Thoracic aorta (tissue), 2 donors: ENCODE data around the gene GLT6D1. TPM values are rescaled to one million over a fixed set of nuclear protein-coding genes. Genes with fewer than 3 reads are reported as not detected.
"Not testable (repeated sequence)": the region's sequence is repeated elsewhere in the genome, so short reads cannot be mapped to it uniquely, and the experiment has no call there.

ENCODE experiments used
- ATAC-seq: fragments of 150-250 bp; one replicate; pipeline ENCODE4 v1.8.0; 2017; ENCODE audit warnings: low read depth; ENCODE audit not compliant: insufficient number of reproducible peaks, low FRiP score
- DNase-seq: peaks from one replicate; pipeline ENCODE4 v3.0.0-alpha.2; 2020; ENCODE audit warnings: low spot score
- H3K27ac ChIP-seq, 2 donors: fragments of 200-600 bp; sonication (generic); 1 replicate in 1 of 2; 2 replicates in 1 of 2; pipeline ENCODE4 v1.5.1; 2016; ENCODE audit warnings: mild to moderate bottlenecking in 2 of 2, moderate library complexity in 2 of 2
- H3K27me3 ChIP-seq: fragments of 200-600 bp; sonication (generic); replicated peaks from 2 replicates; pipeline ENCODE4 v1.6.0; 2016; ENCODE audit warnings: mild to moderate bottlenecking; ENCODE audit not compliant: insufficient read depth
- H3K36me3 ChIP-seq: fragments of 200-600 bp; sonication (generic); one replicate; pipeline ENCODE4 v1.5.1; 2016
- H3K4me1 ChIP-seq, 2 donors: fragments of 200-600 bp; sonication (generic); 1 replicate in 1 of 2; 2 replicates in 1 of 2; pipeline versions ENCODE4 v1.5.1 to v1.6.0; 2016; ENCODE audit warnings: low read depth in 2 of 2, mild to moderate bottlenecking in 1 of 2; ENCODE audit not compliant: control insufficient read depth in 1 of 2
- H3K4me3 ChIP-seq: fragments of 200-600 bp; sonication (generic); 2 replicates; pipeline ENCODE4 v1.5.1; 2016; ENCODE audit warnings: mild to moderate bottlenecking
- H3K9me3 ChIP-seq: fragments of 200-600 bp; sonication (generic); 2 replicates; pipeline ENCODE4 v1.5.1; 2016
- total RNA-seq, 2 donors: library from RNA; depleted of rRNA; stranded (reverse); fragments of >200 nt; gene quantifications; one replicate each; pipeline versions ENCODE4 v1.1.0 to v1.2.3, GENCODE V29; 2016
- TF ChIP-seq, protein P1 (sequence below): fragments of 200-600 bp; sonication (generic); IDR thresholded peaks from one replicate; pipeline ENCODE4 v1.5.1; 2019; ENCODE audit warnings: antibody characterized with exemption

The GLT6D1 gene
- total RNA-seq, 2 donors from 2014 or later, result not detected

DNA sequence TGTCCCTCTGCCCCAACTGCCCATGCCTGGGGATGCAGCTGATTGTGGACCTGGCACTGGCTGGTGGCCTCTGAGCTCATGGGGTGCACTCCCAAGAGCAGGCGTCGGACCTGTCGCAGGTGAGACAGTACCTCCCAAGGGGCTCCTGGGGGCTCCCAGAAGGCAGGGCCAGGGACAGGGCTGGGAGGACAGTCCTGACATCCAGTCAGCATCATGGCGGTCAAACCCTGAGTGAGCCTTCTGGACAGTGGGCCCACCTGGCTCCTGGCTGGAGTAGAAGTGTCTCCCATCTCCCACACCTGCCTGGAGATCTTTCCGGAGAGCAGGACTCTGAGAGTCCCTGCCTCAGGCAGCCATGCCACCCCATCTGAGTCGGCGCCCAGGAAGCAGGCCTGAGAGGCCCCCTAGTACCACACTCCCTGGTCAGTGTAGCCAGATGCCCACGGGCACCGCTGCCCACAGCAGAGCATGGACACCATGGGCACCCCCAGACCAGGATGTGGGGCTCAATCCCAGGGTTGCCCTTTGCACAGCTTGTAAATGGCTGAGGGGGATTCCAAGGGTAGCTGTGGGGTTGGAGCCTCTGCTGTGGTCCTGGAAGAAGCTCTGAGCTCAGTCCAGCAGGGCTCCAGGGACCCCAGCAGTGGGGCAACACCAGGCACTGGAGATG is 30.4 kb upstream of the GLT6D1 start:
- H3K27me3 ChIP-seq, result no peaks in the 10 kb centered on the region

DNA sequence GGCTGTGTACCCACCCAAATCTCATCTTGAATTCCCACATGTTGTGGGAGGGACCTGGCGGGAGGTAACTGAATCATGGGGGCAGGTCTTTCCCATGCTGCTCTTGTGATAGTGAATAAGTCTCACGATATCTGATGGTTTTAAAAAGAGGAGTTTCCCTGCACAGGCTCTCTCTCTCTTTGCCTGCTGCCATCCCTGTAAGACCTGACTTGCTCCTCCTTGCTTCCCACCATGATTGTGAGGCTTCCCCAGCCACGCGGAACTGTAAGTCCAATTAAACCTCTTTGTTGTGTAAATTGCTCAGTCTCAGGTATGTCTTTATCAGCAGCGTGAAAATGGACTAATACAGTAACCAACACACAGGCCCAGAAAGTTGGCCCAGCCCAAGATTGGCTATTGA is 29.7 kb upstream of the GLT6D1 start:
- not testable (repeated sequence) for H3K27ac ChIP-seq, ATAC-seq, DNase-seq, H3K4me1 ChIP-seq, H3K36me3 ChIP-seq, H3K4me3 ChIP-seq, H3K9me3 ChIP-seq, H3K27me3 ChIP-seq

More for the DNA sequence above, 30.4 kb upstream of the GLT6D1 start:
- no peaks in the 10 kb centered on the region for H3K36me3 ChIP-seq
- no peak overlapping the region for H3K27ac ChIP-seq
- ATAC-seq, result no peak
- H3K4me1 ChIP-seq, result no peaks in the 10 kb centered on the region
- no peak for DNase-seq
- TF ChIP-seq, protein P1, sequence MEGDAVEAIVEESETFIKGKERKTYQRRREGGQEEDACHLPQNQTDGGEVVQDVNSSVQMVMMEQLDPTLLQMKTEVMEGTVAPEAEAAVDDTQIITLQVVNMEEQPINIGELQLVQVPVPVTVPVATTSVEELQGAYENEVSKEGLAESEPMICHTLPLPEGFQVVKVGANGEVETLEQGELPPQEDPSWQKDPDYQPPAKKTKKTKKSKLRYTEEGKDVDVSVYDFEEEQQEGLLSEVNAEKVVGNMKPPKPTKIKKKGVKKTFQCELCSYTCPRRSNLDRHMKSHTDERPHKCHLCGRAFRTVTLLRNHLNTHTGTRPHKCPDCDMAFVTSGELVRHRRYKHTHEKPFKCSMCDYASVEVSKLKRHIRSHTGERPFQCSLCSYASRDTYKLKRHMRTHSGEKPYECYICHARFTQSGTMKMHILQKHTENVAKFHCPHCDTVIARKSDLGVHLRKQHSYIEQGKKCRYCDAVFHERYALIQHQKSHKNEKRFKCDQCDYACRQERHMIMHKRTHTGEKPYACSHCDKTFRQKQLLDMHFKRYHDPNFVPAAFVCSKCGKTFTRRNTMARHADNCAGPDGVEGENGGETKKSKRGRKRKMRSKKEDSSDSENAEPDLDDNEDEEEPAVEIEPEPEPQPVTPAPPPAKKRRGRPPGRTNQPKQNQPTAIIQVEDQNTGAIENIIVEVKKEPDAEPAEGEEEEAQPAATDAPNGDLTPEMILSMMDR, result no peak
- no peak overlapping the region for H3K4me3 ChIP-seq
- H3K9me3 ChIP-seq, result no peaks in the 10 kb centered on the region

DNA sequence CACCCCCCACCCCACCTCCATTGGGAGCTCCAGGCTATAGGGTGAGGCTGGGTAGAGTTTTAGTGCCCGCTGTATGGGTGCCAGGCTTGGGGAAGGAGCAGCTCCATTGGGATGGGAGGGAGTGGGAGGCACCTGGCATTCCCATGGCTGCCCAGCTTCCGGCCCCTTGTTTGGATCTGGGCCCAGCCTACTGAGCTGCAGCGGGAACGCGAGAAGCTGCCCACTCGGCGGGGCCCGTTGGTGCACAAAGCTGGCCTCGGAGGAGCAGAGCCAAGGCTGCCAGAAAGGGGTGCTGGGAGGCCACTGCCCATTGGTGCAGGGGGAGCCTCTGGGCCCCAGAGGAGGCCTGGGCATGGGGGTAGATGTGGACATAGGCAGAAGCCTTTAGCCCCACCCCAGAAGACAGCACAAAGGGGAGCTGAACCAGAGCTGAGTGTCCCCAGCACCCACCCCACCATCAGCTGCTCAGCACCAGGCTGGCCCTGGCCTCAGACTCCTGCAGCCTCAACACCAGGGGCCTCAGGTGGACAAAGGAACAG is 28.2 kb upstream of the GLT6D1 start:
- ATAC-seq, result no peak
- Histone ChIP-seq H3K27ac (no peak overlapping the region), H3K27me3 (no peaks in the 10 kb centered on the region), H3K36me3 (no peaks in the 10 kb centered on the region), H3K4me1 (no peaks in the 10 kb centered on the region), H3K9me3 (no peaks in the 10 kb centered on the region), H3K4me3 (no peak overlapping the region)
- DNase-seq, result no peak
- TF ChIP-seq, protein P1, result no peak

DNA sequence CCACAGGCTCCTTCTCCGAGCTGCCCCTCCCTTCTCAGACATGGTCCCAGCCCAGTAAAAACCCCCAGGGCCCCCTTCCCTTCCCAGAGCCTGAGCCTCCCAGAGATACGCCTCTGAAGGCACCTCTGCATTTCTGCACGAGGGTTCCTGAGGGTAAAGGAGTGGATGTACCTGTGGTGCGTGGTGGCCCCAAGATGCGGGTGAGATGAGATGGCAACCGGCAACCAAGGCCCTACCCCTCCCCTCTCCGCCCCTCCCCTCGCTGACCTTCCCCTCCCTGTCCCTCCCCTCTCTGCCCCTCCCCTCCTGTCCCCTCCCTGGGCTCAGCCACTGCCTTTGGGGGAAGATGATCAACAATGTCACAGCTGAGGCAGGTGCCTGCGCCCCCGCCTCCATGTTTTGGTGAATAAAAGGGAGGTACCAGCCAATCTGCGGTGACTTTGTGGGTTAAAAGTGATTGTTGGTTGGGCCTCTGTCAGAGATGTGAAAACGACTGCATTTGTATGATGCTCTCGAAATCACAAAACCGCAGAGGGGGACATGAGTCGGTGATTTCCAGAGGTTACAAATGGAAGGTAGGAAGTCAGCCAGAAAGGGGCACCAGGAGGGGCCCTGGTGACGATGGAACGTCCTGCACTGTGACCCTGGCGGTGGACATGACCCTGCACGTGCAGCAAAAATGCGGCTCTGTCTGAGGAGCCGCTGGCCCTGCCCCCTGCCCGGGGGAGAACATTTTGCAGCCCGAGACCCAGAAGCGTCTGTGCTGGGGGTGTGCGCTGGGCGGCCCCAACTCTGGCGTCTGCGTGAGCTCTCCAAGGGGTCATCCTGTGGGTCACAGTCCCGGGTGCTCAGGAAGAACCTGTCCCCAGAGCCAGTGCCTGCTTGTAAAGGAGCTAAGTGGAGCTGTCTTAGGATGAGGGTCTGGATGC is 27.5 kb upstream of the GLT6D1 start:
- no peak for DNase-seq
- no peaks in the 10 kb centered on the region for H3K9me3 ChIP-seq
- no peak overlapping the region for H3K27ac ChIP-seq
- no peaks in the 10 kb centered on the region for H3K27me3 ChIP-seq
- no peak for ATAC-seq
- no peaks in the 10 kb centered on the region for H3K36me3 ChIP-seq
- no peak overlapping the region for H3K4me3 ChIP-seq
- H3K4me1 ChIP-seq, result no peaks in the 10 kb centered on the region
- TF ChIP-seq, protein P1, result no peak

DNA sequence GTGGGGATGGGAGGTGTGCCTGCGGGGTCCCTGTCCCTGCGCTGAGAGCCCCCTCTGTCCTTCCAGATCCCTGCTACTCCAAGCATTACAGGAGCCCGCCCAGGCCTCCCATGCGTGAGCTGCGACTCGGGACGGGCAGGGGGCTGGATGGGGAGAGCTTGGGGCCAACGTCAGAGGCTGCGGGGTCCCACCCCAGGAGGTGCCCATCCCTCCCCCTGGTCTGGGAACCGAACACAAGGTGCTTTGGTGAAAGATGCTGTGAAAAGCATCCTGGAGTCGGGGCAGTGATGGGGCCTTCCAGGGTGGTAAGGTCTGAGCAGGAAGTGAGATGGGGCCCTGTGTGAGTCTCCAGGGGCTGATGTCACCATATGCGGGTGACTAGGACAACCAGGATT is 26.5 kb upstream of the GLT6D1 start:
- H3K27me3 ChIP-seq, result no peaks in the 10 kb centered on the region
- ATAC-seq (no peak), DNase-seq (no peak)
- H3K4me1 ChIP-seq, result no peaks in the 10 kb centered on the region
- H3K27ac ChIP-seq, result no peak overlapping the region
- H3K4me3 ChIP-seq, result no peak overlapping the region
- TF ChIP-seq, protein P1, result no peak
- no peaks in the 10 kb centered on the region for H3K36me3 ChIP-seq
- H3K9me3 ChIP-seq, result no peaks in the 10 kb centered on the region
